HepG2 (cell line): Measurements from ENCODE around the gene GMNN. TPM values are rescaled to one million over a fixed set of nuclear protein-coding genes. Genes with fewer than 3 reads are reported as not detected.

Experiments used
- FOSL2 ChIP-seq: sonication (generic); formaldehyde crosslinking; IDR thresholded peaks from 2 replicates; pipeline ENCODE4 v1.4.0; 2020; ENCODE audit warnings: missing genetic modification reagents
- KDM1A ChIP-seq: IDR thresholded peaks from 2 replicates; pipeline ENCODE4 v1.6.1; 2016; ENCODE audit warnings: missing compliant biosample characterization
- MAF1 ChIP-seq: sonication (generic); formaldehyde crosslinking; IDR thresholded peaks from 2 replicates; pipeline ENCODE4 v1.5.0; 2020; ENCODE audit warnings: missing genetic modification reagents, borderline replicate concordance
- MED1 ChIP-seq: sonication (generic); formaldehyde crosslinking; IDR thresholded peaks from 2 replicates; pipeline ENCODE4 v1.4.0; 2020; ENCODE audit warnings: missing genetic modification reagents
- MIXL1 ChIP-seq: IDR thresholded peaks from 2 replicates; pipeline ENCODE4 v1.6.1; 2016
- NR2F1 ChIP-seq, 2 experiments: fragments of 450-650 bp in 1 of 2; formaldehyde crosslinking in 1 of 2; IDR thresholded peaks; 2 replicates each; pipeline versions ENCODE4 v1.5.0 to v1.6.1; 2016 to 2020; ENCODE audit warnings: mild to moderate bottlenecking in 1 of 2, missing compliant biosample characterization in 1 of 2, missing genetic modification reagents in 1 of 2, moderate library complexity in 1 of 2
- NR2F2 ChIP-seq: IDR thresholded peaks from 2 replicates; pipeline ENCODE4 v1.6.1; 2012; ENCODE audit warnings: low read depth, inconsistent platforms, borderline replicate concordance
- PPARG ChIP-seq: conservative IDR thresholded peaks from 2 replicates; pipeline ENCODE4 v1.6.1; 2016; ENCODE audit warnings: missing biosample characterization, missing genetic modification reagents
- TCF7 ChIP-seq: sonication (generic); IDR thresholded peaks from 2 replicates; pipeline ENCODE4 v1.6.1; 2016; ENCODE audit warnings: antibody characterized with exemption, low read depth
- ZBTB20 ChIP-seq: sonication (generic); formaldehyde crosslinking; IDR thresholded peaks from 2 replicates; pipeline ENCODE4 v1.8.1; 2023; ENCODE audit warnings: missing genetic modification reagents, low read depth, mild to moderate bottlenecking, borderline replicate concordance
- ZNF674 ChIP-seq: sonication (generic); formaldehyde crosslinking; IDR thresholded peaks from 2 replicates; pipeline ENCODE4 v1.5.0; 2020; ENCODE audit warnings: low read depth, mild to moderate bottlenecking, missing genetic modification reagents
- polyA plus RNA-seq, 8 experiments: library from polyadenylated mRNA; depleted of rRNA in 3 of 8; stranded (reverse) in 7 of 8; unstranded in 1 of 8; fragments of >200 nt; fragmentation: Illumina TruSeq in 4 of 8; extraction: Trizol in 4 of 8; gene quantifications; 2 replicates each; pipeline versions ENCODE4 v1.2.1 to v1.2.3, GENCODE V29; 2011 to 2016; ENCODE audit warnings: low read depth in 4 of 8, missing spikeins in 1 of 8, mixed read lengths in 1 of 8; ENCODE audit not compliant: insufficient read depth in 1 of 8
- total RNA-seq, 5 experiments: library from RNA; depleted of rRNA; stranded (reverse); fragments of >200 nt; fragmentation: Illumina TruSeq; extraction: Trizol; gene quantifications; 2 replicates each; pipeline ENCODE4 v1.2.3, GENCODE V29; 2016; ENCODE audit warnings: low read depth in 1 of 5
- TF ChIP-seq, protein P1 (sequence below): sonication (generic); formaldehyde crosslinking; IDR thresholded peaks from 2 replicates; pipeline ENCODE4 v1.4.0; 2020; ENCODE audit warnings: missing genetic modification reagents
- TF ChIP-seq, protein P2 (sequence below): sonication (generic); formaldehyde crosslinking; IDR thresholded peaks from 2 replicates; pipeline ENCODE4 v1.5.1; 2020; ENCODE audit warnings: mild to moderate bottlenecking, missing genetic modification reagents
- TF ChIP-seq, protein P3 (sequence below): sonication (generic); formaldehyde crosslinking; IDR thresholded peaks from 2 replicates; pipeline ENCODE4 v1.4.0; 2020; ENCODE audit warnings: mild to moderate bottlenecking, missing genetic modification reagents, borderline replicate concordance
- TF ChIP-seq, protein P4 (sequence below): sonication (generic); formaldehyde crosslinking; conservative IDR thresholded peaks from 2 replicates; pipeline ENCODE4 v1.4.0; 2020; ENCODE audit warnings: mild to moderate bottlenecking, missing genetic modification reagents, moderate library complexity

Gene GMNN
- total and polyA plus RNA-seq, 2 of the 13 experiments (the other 11 are each of a cell fraction or from before 2014, with no cell fraction given) = 61.8 to 154 TPM

DNA sequence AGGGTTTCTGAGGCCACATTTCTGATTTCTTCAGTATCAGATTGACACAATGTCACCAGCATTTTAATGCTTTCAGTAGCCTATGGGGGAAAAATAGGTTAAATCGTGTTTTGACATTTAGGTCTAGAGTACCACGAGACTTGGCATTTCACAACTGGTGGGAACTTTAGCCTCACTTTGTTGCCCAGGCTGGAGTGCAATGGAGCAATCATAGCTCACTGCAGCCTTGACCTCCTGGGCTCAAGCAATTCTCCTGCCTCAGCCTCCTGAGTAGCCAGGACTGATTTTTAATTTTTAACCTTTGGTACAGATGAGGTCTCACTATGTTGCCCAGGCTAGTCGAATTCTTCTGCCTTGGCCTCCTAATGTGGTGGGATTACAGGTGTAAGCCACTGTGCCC lies 35.0 kb downstream of the GMNN start (continued):
- TF ChIP-seq MAF1 (CRISPR knock-in tag) = peak; percentile 63; the same call in 1 of the 2 replicates
- TF ChIP-seq KDM1A (CRISPR knock-in tag) = peak; percentile 90; the same call in 1 of the 2 replicates
- TF ChIP-seq ZBTB20 (CRISPR knock-in tag) = peak; percentile 72; the same call in 1 of the 2 replicates
- TF ChIP-seq ZNF674 (CRISPR knock-in tag) = 0 out of 2 replicates have a peak, but pooled peaks have one; percentile 32
- TF ChIP-seq MIXL1 (CRISPR knock-in tag) = peak; percentile 61
- peak; percentile 31; the same call in 1 of the 2 replicates for TF ChIP-seq TCF7
- TF ChIP-seq FOSL2 = peak; percentile 77
- TF ChIP-seq, protein P1, sequence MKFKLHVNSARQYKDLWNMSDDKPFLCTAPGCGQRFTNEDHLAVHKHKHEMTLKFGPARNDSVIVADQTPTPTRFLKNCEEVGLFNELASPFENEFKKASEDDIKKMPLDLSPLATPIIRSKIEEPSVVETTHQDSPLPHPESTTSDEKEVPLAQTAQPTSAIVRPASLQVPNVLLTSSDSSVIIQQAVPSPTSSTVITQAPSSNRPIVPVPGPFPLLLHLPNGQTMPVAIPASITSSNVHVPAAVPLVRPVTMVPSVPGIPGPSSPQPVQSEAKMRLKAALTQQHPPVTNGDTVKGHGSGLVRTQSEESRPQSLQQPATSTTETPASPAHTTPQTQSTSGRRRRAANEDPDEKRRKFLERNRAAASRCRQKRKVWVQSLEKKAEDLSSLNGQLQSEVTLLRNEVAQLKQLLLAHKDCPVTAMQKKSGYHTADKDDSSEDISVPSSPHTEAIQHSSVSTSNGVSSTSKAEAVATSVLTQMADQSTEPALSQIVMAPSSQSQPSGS (CRISPR knock-in tag) = 0 out of 2 replicates have a peak, but pooled peaks have one; percentile 28
- peak; percentile 60; the same call in 1 of the 2 replicates for TF ChIP-seq NR2F2
- TF ChIP-seq, protein P2, sequence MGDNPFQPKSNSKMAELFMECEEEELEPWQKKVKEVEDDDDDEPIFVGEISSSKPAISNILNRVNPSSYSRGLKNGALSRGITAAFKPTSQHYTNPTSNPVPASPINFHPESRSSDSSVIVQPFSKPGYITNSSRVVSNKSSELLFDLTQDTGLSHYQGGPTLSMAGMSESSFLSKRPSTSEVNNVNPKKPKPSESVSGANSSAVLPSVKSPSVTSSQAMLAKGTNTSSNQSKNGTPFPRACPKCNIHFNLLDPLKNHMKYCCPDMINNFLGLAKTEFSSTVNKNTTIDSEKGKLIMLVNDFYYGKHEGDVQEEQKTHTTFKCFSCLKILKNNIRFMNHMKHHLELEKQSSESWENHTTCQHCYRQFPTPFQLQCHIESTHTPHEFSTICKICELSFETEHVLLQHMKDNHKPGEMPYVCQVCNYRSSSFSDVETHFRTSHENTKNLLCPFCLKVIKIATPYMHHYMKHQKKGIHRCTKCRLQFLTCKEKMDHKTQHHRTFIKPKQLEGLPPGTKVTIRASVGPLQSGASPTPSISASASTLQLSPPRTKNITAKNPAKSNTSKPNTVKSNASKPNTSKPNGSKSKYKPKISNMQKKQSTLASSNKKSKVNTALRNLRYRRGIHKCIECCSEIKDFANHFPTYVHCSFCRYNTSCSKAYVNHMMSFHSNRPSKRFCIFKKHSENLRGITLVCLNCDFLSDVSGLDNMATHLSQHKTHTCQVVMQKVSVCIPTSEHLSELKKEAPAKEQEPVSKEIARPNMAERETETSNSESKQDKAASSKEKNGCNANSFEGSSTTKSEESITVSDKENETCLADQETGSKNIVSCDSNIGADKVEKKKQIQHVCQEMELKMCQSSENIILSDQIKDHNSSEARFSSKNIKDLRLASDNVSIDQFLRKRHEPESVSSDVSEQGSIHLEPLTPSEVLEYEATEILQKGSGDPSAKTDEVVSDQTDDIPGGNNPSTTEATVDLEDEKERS (CRISPR knock-in tag) = peak; percentile 95
- peak; percentile 66 for TF ChIP-seq PPARG (CRISPR knock-in tag)
- peak; percentile 85 for TF ChIP-seq MED1 (CRISPR knock-in tag)
- TF ChIP-seq, protein P3, sequence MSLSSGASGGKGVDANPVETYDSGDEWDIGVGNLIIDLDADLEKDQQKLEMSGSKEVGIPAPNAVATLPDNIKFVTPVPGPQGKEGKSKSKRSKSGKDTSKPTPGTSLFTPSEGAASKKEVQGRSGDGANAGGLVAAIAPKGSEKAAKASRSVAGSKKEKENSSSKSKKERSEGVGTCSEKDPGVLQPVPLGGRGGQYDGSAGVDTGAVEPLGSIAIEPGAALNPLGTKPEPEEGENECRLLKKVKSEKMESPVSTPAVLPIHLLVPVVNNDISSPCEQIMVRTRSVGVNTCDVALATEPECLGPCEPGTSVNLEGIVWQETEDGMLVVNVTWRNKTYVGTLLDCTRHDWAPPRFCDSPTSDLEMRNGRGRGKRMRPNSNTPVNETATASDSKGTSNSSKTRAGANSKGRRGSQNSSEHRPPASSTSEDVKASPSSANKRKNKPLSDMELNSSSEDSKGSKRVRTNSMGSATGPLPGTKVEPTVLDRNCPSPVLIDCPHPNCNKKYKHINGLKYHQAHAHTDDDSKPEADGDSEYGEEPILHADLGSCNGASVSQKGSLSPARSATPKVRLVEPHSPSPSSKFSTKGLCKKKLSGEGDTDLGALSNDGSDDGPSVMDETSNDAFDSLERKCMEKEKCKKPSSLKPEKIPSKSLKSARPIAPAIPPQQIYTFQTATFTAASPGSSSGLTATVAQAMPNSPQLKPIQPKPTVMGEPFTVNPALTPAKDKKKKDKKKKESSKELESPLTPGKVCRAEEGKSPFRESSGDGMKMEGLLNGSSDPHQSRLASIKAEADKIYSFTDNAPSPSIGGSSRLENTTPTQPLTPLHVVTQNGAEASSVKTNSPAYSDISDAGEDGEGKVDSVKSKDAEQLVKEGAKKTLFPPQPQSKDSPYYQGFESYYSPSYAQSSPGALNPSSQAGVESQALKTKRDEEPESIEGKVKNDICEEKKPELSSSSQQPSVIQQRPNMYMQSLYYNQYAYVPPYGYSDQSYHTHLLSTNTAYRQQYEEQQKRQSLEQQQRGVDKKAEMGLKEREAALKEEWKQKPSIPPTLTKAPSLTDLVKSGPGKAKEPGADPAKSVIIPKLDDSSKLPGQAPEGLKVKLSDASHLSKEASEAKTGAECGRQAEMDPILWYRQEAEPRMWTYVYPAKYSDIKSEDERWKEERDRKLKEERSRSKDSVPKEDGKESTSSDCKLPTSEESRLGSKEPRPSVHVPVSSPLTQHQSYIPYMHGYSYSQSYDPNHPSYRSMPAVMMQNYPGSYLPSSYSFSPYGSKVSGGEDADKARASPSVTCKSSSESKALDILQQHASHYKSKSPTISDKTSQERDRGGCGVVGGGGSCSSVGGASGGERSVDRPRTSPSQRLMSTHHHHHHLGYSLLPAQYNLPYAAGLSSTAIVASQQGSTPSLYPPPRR (CRISPR knock-in tag) = peak; percentile 41; the same call in 1 of the 2 replicates
- TF ChIP-seq, protein P4, sequence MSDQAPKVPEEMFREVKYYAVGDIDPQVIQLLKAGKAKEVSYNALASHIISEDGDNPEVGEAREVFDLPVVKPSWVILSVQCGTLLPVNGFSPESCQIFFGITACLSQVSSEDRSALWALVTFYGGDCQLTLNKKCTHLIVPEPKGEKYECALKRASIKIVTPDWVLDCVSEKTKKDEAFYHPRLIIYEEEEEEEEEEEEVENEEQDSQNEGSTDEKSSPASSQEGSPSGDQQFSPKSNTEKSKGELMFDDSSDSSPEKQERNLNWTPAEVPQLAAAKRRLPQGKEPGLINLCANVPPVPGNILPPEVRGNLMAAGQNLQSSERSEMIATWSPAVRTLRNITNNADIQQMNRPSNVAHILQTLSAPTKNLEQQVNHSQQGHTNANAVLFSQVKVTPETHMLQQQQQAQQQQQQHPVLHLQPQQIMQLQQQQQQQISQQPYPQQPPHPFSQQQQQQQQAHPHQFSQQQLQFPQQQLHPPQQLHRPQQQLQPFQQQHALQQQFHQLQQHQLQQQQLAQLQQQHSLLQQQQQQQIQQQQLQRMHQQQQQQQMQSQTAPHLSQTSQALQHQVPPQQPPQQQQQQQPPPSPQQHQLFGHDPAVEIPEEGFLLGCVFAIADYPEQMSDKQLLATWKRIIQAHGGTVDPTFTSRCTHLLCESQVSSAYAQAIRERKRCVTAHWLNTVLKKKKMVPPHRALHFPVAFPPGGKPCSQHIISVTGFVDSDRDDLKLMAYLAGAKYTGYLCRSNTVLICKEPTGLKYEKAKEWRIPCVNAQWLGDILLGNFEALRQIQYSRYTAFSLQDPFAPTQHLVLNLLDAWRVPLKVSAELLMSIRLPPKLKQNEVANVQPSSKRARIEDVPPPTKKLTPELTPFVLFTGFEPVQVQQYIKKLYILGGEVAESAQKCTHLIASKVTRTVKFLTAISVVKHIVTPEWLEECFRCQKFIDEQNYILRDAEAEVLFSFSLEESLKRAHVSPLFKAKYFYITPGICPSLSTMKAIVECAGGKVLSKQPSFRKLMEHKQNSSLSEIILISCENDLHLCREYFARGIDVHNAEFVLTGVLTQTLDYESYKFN (CRISPR knock-in tag) = peak; percentile 79
- peak; percentile 89 to 91; a peak in 3 of 4 replicates for TF ChIP-seq NR2F1 (CRISPR knock-in tag; IDR thresholded peaks at IDR 0.05)
